ENCODE data around the gene MAPKAP1. TPM values are rescaled to one million over a fixed set of nuclear protein-coding genes. Genes with fewer than 3 reads are reported as not detected.

MAPKAP1 gene
- total RNA-seq, 2 donors from 2014 or later = 75.3 to 91.6 TPM

- Mint-ChIP-seq H3K4me3 (no peak overlapping the region), H3K27me3 (ENCODE audit: insufficient read depth) (no peaks in the 10 kb centered on the region), H3K27ac (no peak overlapping the region), H3K36me3 (ENCODE audit: low read depth) (peaks cover 2% of the 10 kb centered on the region), H3K4me1 (peaks cover 31% of the 10 kb centered on the region), H3K9me3 (no peaks in the 10 kb centered on the region)
- H3K27ac ChIP-seq (ENCODE audit: low read depth, low read length) = no peak overlapping the region
- H3K27me3 ChIP-seq (ENCODE audit: control insufficient read depth, insufficient read depth, low read length, poor library complexity, severe bottlenecking) = no peaks in the 10 kb centered on the region
- DNase-seq = no peak
- H3K36me3 ChIP-seq (ENCODE audit: control insufficient read depth, insufficient read depth, low read length) = no peaks in the 10 kb centered on the region
- no peak for TF ChIP-seq CTCF (conservative IDR thresholded peaks at IDR 0.05)
- H3K9ac ChIP-seq (ENCODE audit: extremely low read depth, low read length, poor library complexity, severe bottlenecking) = no peak overlapping the region
- H3K4me3 ChIP-seq (ENCODE audit: low read length) = no peak overlapping the region
- WGBS, 2 experiments (ENCODE audit: insufficient coverage in 1 of 2, insufficient read length in 1 of 2) = 88 to 100% methylated on average over 1 of the region's 1 CpG
- H3K4me1 ChIP-seq (ENCODE audit: control insufficient read depth, insufficient read depth, low read length) = peaks cover 5% of the 10 kb centered on the region
- no peaks in the 10 kb centered on the region for H3K9me3 ChIP-seq (ENCODE audit: control insufficient read depth, low read length)
Measured at GRCh38 chr9:125604196-125604595, 102.8 kb downstream of the MAPKAP1 start.

- no peak overlapping the region for H3K9ac ChIP-seq (ENCODE audit: extremely low read depth, low read length, poor library complexity, severe bottlenecking)
- H3K27ac ChIP-seq (ENCODE audit: low read depth, low read length) = no peak overlapping the region
- TF ChIP-seq CTCF (conservative IDR thresholded peaks at IDR 0.05) = no peak
- Mint-ChIP-seq H3K27me3 (ENCODE audit: insufficient read depth) (no peaks in the 10 kb centered on the region), H3K4me1 (peaks cover 28% of the 10 kb centered on the region), H3K36me3 (ENCODE audit: low read depth) (peaks cover 2% of the 10 kb centered on the region), H3K9me3 (no peaks in the 10 kb centered on the region), H3K27ac (no peak overlapping the region), H3K4me3 (no peak overlapping the region)
- H3K4me3 ChIP-seq (ENCODE audit: low read length) = no peak overlapping the region
- H3K36me3 ChIP-seq (ENCODE audit: control insufficient read depth, insufficient read depth, low read length) = no peaks in the 10 kb centered on the region
- H3K9me3 ChIP-seq (ENCODE audit: control insufficient read depth, low read length) = no peaks in the 10 kb centered on the region
- peaks cover 5% of the 10 kb centered on the region for H3K4me1 ChIP-seq (ENCODE audit: control insufficient read depth, insufficient read depth, low read length)
- DNase-seq = no peak
- WGBS, 2 experiments (ENCODE audit: insufficient coverage in 1 of 2, insufficient read length in 1 of 2) = 85 to 100% methylated on average over 1 to 4 of the region's 4 CpGs
- H3K27me3 ChIP-seq (ENCODE audit: control insufficient read depth, insufficient read depth, low read length, poor library complexity, severe bottlenecking) = no peaks in the 10 kb centered on the region
Measured at GRCh38 chr9:125603478-125604021, 103.5 kb downstream of the MAPKAP1 start.

GRCh38 chr9:125601961-125602360, 105.0 kb downstream of the MAPKAP1 start:
- Mint-ChIP-seq H3K4me1 (peaks cover 27% of the 10 kb centered on the region), H3K4me3 (no peak overlapping the region), H3K27me3 (ENCODE audit: insufficient read depth) (no peaks in the 10 kb centered on the region), H3K9me3 (no peaks in the 10 kb centered on the region), H3K36me3 (ENCODE audit: low read depth) (peaks cover 2% of the 10 kb centered on the region), H3K27ac (peak overlapping the region; percentile 65)
- Histone ChIP-seq H3K9me3 (ENCODE audit: control insufficient read depth, low read length) (no peaks in the 10 kb centered on the region), H3K9ac (ENCODE audit: extremely low read depth, low read length, poor library complexity, severe bottlenecking) (no peak overlapping the region), H3K27me3 (ENCODE audit: control insufficient read depth, insufficient read depth, low read length, poor library complexity, severe bottlenecking) (no peaks in the 10 kb centered on the region), H3K4me1 (ENCODE audit: control insufficient read depth, insufficient read depth, low read length) (peaks cover 5% of the 10 kb centered on the region), H3K36me3 (ENCODE audit: control insufficient read depth, insufficient read depth, low read length) (no peaks in the 10 kb centered on the region), H3K27ac (ENCODE audit: low read depth, low read length) (no peak overlapping the region), H3K4me3 (ENCODE audit: low read length) (no peak overlapping the region)
- peak; percentile 34 for TF ChIP-seq CTCF (conservative IDR thresholded peaks at IDR 0.05)
- 76 to 83% methylated on average over 2 to 7 of the region's 7 CpGs for WGBS, 2 experiments (ENCODE audit: insufficient coverage in 1 of 2, insufficient read length in 1 of 2)
- DNase-seq = peak; percentile 57
